Right lobe of liver (tissue), 4 donors: ENCODE measurements around the gene TOR1AIP1.

Experiments used
- CTCF ChIP-seq, 4 donors: fragments of 200-600 bp in 3 of 4; fragments of 450-650 bp in 1 of 4; IDR thresholded peaks; one replicate each; pipeline versions ENCODE4 v1.5.1 to v1.8.0; 2016 to 2022; ENCODE audit warnings: antibody characterized with exemption in 4 of 4, mild to moderate bottlenecking in 2 of 4
- POLR2A ChIP-seq: fragments of 450-650 bp; IDR thresholded peaks from one replicate; pipeline ENCODE4 v1.6.1; 2017; ENCODE audit warnings: antibody characterized with exemption, mild to moderate bottlenecking
- donor health status: DM: no; HTN: no; CAD: no.
- donor health status: DM: no; HTN: no; CAD: no.
- donor health status: DM: no; HTN: yes; CAD: no.

GRCh38 chr1:179883745-179884138 lies 1.7 kb downstream of the TOR1AIP1 start:
- TF ChIP-seq CTCF (IDR thresholded peaks at IDR 0.05), result no peak
- TF ChIP-seq POLR2A, result no peak
